IMR-90 (cell line): Measurements from ENCODE around the gene AGK. TPM values are rescaled to one million over a fixed set of nuclear protein-coding genes. Genes with fewer than 3 reads are reported as not detected.

Experiments
- ATAC-seq: fragments of 200-7000 bp; cut with Tn5 transposase; 2 replicates; pipeline ENCODE4 v1.9.1; 2020; ENCODE audit warnings: low read depth, mild to moderate bottlenecking, moderate library complexity
- BruUV-seq: library from RNA; stranded (reverse); fragments of 400-500 nt; replicated peaks from 2 replicates; lab custom pipeline; 2021; lab: Mats Ljungman, UMichigan
- CTCF ChIA-PET: fragments of 300-600 bp; formaldehyde crosslinking; extraction: SDS; loops from one replicate; lab custom pipeline; 2021; ENCODE audit warnings: antibody characterized with exemption; lab: Yijun Ruan, JAX
- POLR2A ChIA-PET: fragments of 300-600 bp; sonication (Branson Sonifier 250); formaldehyde crosslinking; loops from one replicate; lab custom pipeline; 2022; ENCODE audit warnings: antibody characterized with exemption; ENCODE audit not compliant: unreplicated experiment; lab: Charles Lee
- DNase-seq: peaks from one replicate; pipeline ENCODE4 v3.0.0; 2013
- H2AFZ ChIP-seq: replicated peaks from 2 replicates; pipeline ENCODE3; 2013; ENCODE audit warnings: low read length, mild to moderate bottlenecking; ENCODE audit not compliant: poor library complexity
- H2AK5ac ChIP-seq: 2 replicates; pipeline ENCODE4 v1.6.1; 2013; ENCODE audit warnings: low read depth, low read length, inconsistent platforms
- H2AK9ac ChIP-seq: replicated peaks from 2 replicates; pipeline ENCODE3; 2013; ENCODE audit warnings: mild to moderate bottlenecking, low read depth, low read length, moderate library complexity; ENCODE audit not compliant: poor library complexity
- H2BK120ac ChIP-seq: 2 replicates; pipeline ENCODE4 v1.6.1; 2013; ENCODE audit warnings: low read depth, low read length, inconsistent platforms
- H2BK15ac ChIP-seq: 3 replicates; pipeline ENCODE4 v1.6.1; 2013; ENCODE audit warnings: low read depth, low read length, inconsistent platforms
- H2BK20ac ChIP-seq: 2 replicates; pipeline ENCODE4 v1.6.1; 2013; ENCODE audit warnings: low read depth, mild to moderate bottlenecking, inconsistent platforms, low read length, moderate library complexity
- H2BK5ac ChIP-seq: 2 replicates; pipeline ENCODE4 v1.6.1; 2013; ENCODE audit warnings: mild to moderate bottlenecking, low read depth, low read length, inconsistent platforms; ENCODE audit not compliant: poor library complexity, severe bottlenecking
- H3K14ac ChIP-seq: replicated peaks from 2 replicates; pipeline ENCODE4 v1.6.1; 2013; ENCODE audit warnings: low read depth, low read length, inconsistent platforms
- H3K18ac ChIP-seq: 2 replicates; pipeline ENCODE4 v1.6.1; 2013; ENCODE audit warnings: low read depth, low read length, control low read depth
- H3K23ac ChIP-seq: 2 replicates; pipeline ENCODE4 v1.6.1; 2013; ENCODE audit warnings: low read depth, low read length, inconsistent platforms
- H3K27ac ChIP-seq: 2 replicates; pipeline ENCODE4 v1.5.1; 2013; ENCODE audit warnings: mild to moderate bottlenecking, control low read depth, low read length; ENCODE audit not compliant: insufficient read depth
- H3K27me3 ChIP-seq: 2 replicates; pipeline ENCODE4 v1.6.1; 2013; ENCODE audit warnings: low read length; ENCODE audit not compliant: control insufficient read depth, insufficient read depth
- H3K36me3 ChIP-seq: 2 replicates; pipeline ENCODE4 v1.6.1; 2013; ENCODE audit warnings: low read length, mixed read lengths; ENCODE audit not compliant: control insufficient read depth, insufficient read depth
- H3K4ac ChIP-seq: 2 replicates; pipeline ENCODE4 v1.6.1; 2013; ENCODE audit warnings: low read depth, low read length, inconsistent platforms
- H3K4me1 ChIP-seq: 2 replicates; pipeline ENCODE4 v1.6.1; 2013; ENCODE audit warnings: low read length, mixed read lengths; ENCODE audit not compliant: control insufficient read depth, insufficient read depth
- H3K4me2 ChIP-seq: 2 replicates; pipeline ENCODE4 v1.6.1; 2013; ENCODE audit warnings: low read depth, mild to moderate bottlenecking, control low read depth, low read length, moderate library complexity
- H3K4me3 ChIP-seq: 2 replicates; pipeline ENCODE4 v1.5.1; 2013; ENCODE audit warnings: low read depth, mild to moderate bottlenecking, control low read depth, low read length, moderate library complexity; ENCODE audit not compliant: insufficient read depth
- H3K56ac ChIP-seq: 2 replicates; pipeline ENCODE4 v1.6.1; 2013; ENCODE audit warnings: low read length, inconsistent platforms; ENCODE audit not compliant: insufficient read depth; ENCODE audit errors: extremely low read depth
- H3K79me1 ChIP-seq, 2 experiments: 2 replicates each; pipeline ENCODE4 v1.6.1; 2013; ENCODE audit warnings: low read length in 2 of 2, inconsistent platforms in 1 of 2, low read depth in 1 of 2
- H3K9ac ChIP-seq: 2 replicates; pipeline ENCODE4 v1.6.1; 2013; ENCODE audit warnings: low read depth, low read length, control low read depth
- H3K9me1 ChIP-seq: 2 replicates; pipeline ENCODE4 v1.6.1; 2013; ENCODE audit warnings: low read length, inconsistent platforms; ENCODE audit not compliant: insufficient read depth
- H3K9me3 ChIP-seq: 2 replicates; pipeline ENCODE4 v1.6.1; 2013; ENCODE audit warnings: low read length; ENCODE audit not compliant: control insufficient read depth, insufficient read depth
- H4K20me1 ChIP-seq: 2 replicates; pipeline ENCODE4 v1.6.1; 2013; ENCODE audit warnings: low read length, inconsistent platforms; ENCODE audit not compliant: insufficient read depth
- H4K5ac ChIP-seq: 2 replicates; pipeline ENCODE4 v1.6.1; 2013; ENCODE audit warnings: mild to moderate bottlenecking, low read depth, low read length, control low read depth
- H4K8ac ChIP-seq, 2 experiments: 2 replicates each; pipeline ENCODE4 v1.6.1; 2013; ENCODE audit warnings: low read depth in 2 of 2, low read length in 2 of 2, control low read depth in 1 of 2, inconsistent platforms in 1 of 2
- H4K91ac ChIP-seq: 2 replicates; pipeline ENCODE4 v1.6.1; 2013; ENCODE audit warnings: low read depth, low read length, inconsistent platforms; ENCODE audit not compliant: insufficient read depth
- FOS ChIP-seq: fragments of 150-350 bp; IDR thresholded peaks from 2 replicates; pipeline ENCODE4 v1.6.1; 2016; ENCODE audit warnings: low read depth, low read length
- MAFK ChIP-seq: IDR thresholded peaks from 2 replicates; pipeline ENCODE4 v1.6.1; 2012; ENCODE audit warnings: low read depth, low read length, improper control_type of control experiment
- MAZ ChIP-seq: IDR thresholded peaks from 2 replicates; pipeline ENCODE4 v1.6.1; 2012; ENCODE audit warnings: low read depth, mild to moderate bottlenecking, low read length, improper control_type of control experiment, moderate library complexity, borderline replicate concordance
- NFE2L2 ChIP-seq: fragments of 150-350 bp; IDR thresholded peaks from 2 replicates; pipeline ENCODE4 v1.6.1; 2016; ENCODE audit warnings: low read depth, mild to moderate bottlenecking, low read length
- RAD21 ChIP-seq: IDR thresholded peaks from 2 replicates; pipeline ENCODE4 v1.6.1; 2012; ENCODE audit warnings: low read length, improper control_type of control experiment
- USF2 ChIP-seq: fragments of 150-350 bp; IDR thresholded peaks from 2 replicates; pipeline ENCODE4 v1.6.1; 2017; ENCODE audit warnings: mild to moderate bottlenecking, antibody characterized with exemption, low read length, low read depth
- WGBS, 2 experiments: methylation state at CpG; one replicate each; pipeline versions ENCODE4 v1.1.5 to v1.1.7; 2013; ENCODE audit warnings: missing lambda C conversion rate in 2 of 2; ENCODE audit not compliant: insufficient read length in 1 of 2; ENCODE audit errors: extremely low coverage in 2 of 2; 5-methylcytosine and 5-hydroxymethylcytosine counted together
- dilution Hi-C: fragments of 300-500 bp; cut with HindIII; formaldehyde crosslinking; loops from one replicate; pipeline ENCODE4 v1.14.3; 2018; ENCODE audit warnings: low sequenced_read_pairs; ENCODE audit not compliant: unreplicated experiment
- in situ Hi-C: fragments of 300-500 bp; cut with MboI; formaldehyde crosslinking; loops from 3 replicates; pipeline ENCODE4 v1.14.3; 2019; ENCODE audit warnings: low sequenced_read_pairs, inconsistent platforms, mixed read lengths
- intact Hi-C: fragments of 100-400 bp; cut with micrococcal nuclease; formaldehyde crosslinking; loops from 2 replicates; pipeline ENCODE4 v1.10.0; 2022
- polyA plus RNA-seq, 3 experiments: library from polyadenylated mRNA; depleted of rRNA; stranded (reverse); fragments of >200 nt; gene quantifications; 2 replicates each; pipeline ENCODE4 v1.2.3, GENCODE V29; 2012; ENCODE audit warnings: low replicate concordance in 1 of 3
- total RNA-seq: library from RNA; depleted of rRNA; stranded (reverse); fragments of >200 nt; gene quantifications from 2 replicates; pipeline ENCODE4 v1.2.3, GENCODE V29; 2012

The AGK gene
- total and polyA plus RNA-seq, 2 of the 4 experiments (the other 2 are of a cell fraction) = 35.5 to 37.3 TPM

DNA sequence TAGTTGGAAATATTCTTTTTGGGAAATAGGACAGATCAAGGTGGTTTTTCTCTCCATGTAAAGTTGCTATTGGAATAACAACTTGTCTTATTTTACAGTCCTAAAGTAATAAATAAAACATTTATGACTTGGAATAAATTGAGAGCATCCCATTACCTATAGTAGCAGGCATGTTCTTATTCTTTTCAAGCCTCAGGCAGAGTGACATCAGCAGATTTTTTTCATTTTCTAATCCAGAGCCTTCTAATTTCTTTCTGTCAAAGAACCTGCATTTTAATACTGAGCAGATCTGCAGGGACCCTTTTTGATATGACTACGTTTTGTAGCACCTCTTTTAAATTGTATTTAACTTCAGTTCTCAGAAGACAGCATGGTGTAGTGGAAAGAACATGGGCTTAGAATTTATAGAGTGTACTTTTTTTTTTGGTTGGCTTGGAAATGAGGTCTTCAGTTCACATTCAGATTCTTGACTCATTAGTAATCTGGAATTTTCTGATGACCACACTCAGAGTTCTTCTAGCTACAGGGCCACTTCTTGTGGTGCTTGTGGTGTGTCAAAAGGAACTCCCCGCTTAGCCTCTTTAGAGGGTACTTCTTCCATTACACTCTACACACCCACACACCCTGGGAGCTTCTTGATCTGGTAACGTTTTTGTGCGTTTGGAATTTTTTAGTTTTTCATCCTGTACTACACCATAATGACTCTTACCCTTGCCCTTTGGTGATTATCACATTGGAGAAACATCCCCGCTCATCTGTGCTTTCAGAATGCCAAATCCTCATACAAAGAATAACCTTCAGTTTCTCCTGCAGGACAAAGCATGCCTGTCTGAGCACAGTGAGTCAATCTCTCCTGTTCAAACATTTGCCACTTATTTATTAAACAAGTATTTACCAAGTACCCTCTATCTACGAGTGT is 34.6 kb downstream of the AGK start:
- H4K91ac ChIP-seq = peak overlapping the region; percentile 10; the same call in 1 of the 2 replicates
- H3K9me1 ChIP-seq = peaks cover 5% of the 10 kb centered on the region
- no peak overlapping the region for H2AK5ac ChIP-seq
- H3K4ac ChIP-seq = peak overlapping the region; percentile 16
- peak overlapping the region; percentile 71 for H2BK120ac ChIP-seq
- peak overlapping the region; percentile 74 for H3K4me2 ChIP-seq
- H3K36me3 ChIP-seq = no peaks in the 10 kb centered on the region; the same call in 1 of the 2 replicates
- ChIA-PET CTCF (no interaction called here), POLR2A (interaction anchor here (0.5 kb wide), 1 partner anchor 141 kb away, joined by 3 read pairs; no protein-coding TSS in a partner anchor)
- dilution Hi-C loops = no loop called here
- in situ Hi-C loops = no loop called here
- H3K14ac ChIP-seq = peak overlapping the region; percentile 49; the same call in 1 of the 2 replicates
- no peak overlapping the region for H2AFZ ChIP-seq
- no peaks in the 10 kb centered on the region for H3K27me3 ChIP-seq
- DNase-seq (peak; percentile 95), ATAC-seq (peak; percentile 91)
- H3K18ac ChIP-seq = peak overlapping the region; percentile 35; the same call in 1 of the 2 replicates
- H3K79me1 ChIP-seq = peaks cover 12 to 16% of the 10 kb centered on the region in 2 experiments; a peak in 3 of 4 replicates
- intact Hi-C loops = loop anchor here (5.0 kb wide), 1 partner anchor 34 kb away; the partner anchor contains the start of gene AGK
- H4K5ac ChIP-seq = no peak overlapping the region
- H2AK9ac ChIP-seq = no peak overlapping the region
- peak overlapping the region; percentile 43 for H3K27ac ChIP-seq
- H3K4me3 ChIP-seq = peak overlapping the region; percentile 19; the same call in 1 of the 2 replicates
- H2BK20ac ChIP-seq = peak overlapping the region; percentile 20; the same call in 1 of the 2 replicates
- H3K9ac ChIP-seq = no peak overlapping the region; the same call in 1 of the 2 replicates
- BruUV-seq = no TSS peak
- no peaks in the 10 kb centered on the region for H4K20me1 ChIP-seq
- no peak overlapping the region for H2BK15ac ChIP-seq
- peak; percentile 60 for TF ChIP-seq NFE2L2
- 0 out of 2 replicates have a peak, but pooled peaks have one; percentile 7 for TF ChIP-seq MAFK
- TF ChIP-seq FOS = peak; percentile 52; the same call in 1 of the 2 replicates
- no peak for TF ChIP-seq RAD21
- no peak for TF ChIP-seq USF2
- TF ChIP-seq MAZ = no peak
- peak overlapping the region in 1 of 2 experiments; percentile 49; a peak in 2 of 4 replicates for H4K8ac ChIP-seq
- no peaks in the 10 kb centered on the region for H3K9me3 ChIP-seq
- no CpG with 5 or more reads among the region's 6 CpGs for WGBS, 2 experiments
- H3K56ac ChIP-seq = peak overlapping the region; percentile 45; the same call in 1 of the 2 replicates
- H3K23ac ChIP-seq = peak overlapping the region; percentile 70; the same call in 1 of the 2 replicates
- H2BK5ac ChIP-seq = peak overlapping the region; percentile 84
- peaks cover 9% of the 10 kb centered on the region for H3K4me1 ChIP-seq
